GM23338 (cell line): Measurements from ENCODE around the gene KRTAP5-3.

Source experiments
- CREB1 ChIP-seq: fragments of 250-450 bp; sonication (Bioruptor Pico); IDR thresholded peaks from 2 replicates; pipeline ENCODE4 v1.5.0; 2020; ENCODE audit warnings: low read depth, mild to moderate bottlenecking, moderate library complexity
- CTCF ChIP-seq, 2 experiments: fragments of 200-600 bp in 1 of 2; sonication (generic) in 1 of 2; conservative IDR thresholded peaks; 2 replicates each; pipeline versions ENCODE4 v1.5.1 to v1.6.1; 2016 to 2017; ENCODE audit warnings: antibody characterized with exemption in 2 of 2, low read depth in 2 of 2, mild to moderate bottlenecking in 2 of 2, moderate library complexity in 1 of 2
- EZH2 ChIP-seq: fragments of 200-600 bp; sonication (generic); IDR thresholded peaks from one replicate; pipeline ENCODE4 v1.8.0; 2017; ENCODE audit warnings: antibody characterized with exemption, mild to moderate bottlenecking, low read depth; ENCODE audit not compliant: unreplicated experiment
- EZH2phosphoT487 ChIP-seq: fragments of 200-600 bp; sonication (generic); IDR thresholded peaks from one replicate; pipeline ENCODE4 v1.8.1; 2018; ENCODE audit warnings: antibody characterized with exemption; ENCODE audit not compliant: unreplicated experiment
- JUNB ChIP-seq: IDR thresholded peaks from one replicate; pipeline ENCODE4 v1.6.1; 2016; ENCODE audit warnings: antibody characterized with exemption; ENCODE audit not compliant: unreplicated experiment
- NANOG ChIP-seq: IDR thresholded peaks from 2 replicates; pipeline ENCODE4 v1.6.1; 2016; ENCODE audit warnings: antibody characterized with exemption, borderline replicate concordance
- POLR2AphosphoS5 ChIP-seq: IDR thresholded peaks from 2 replicates; pipeline ENCODE4 v1.6.1; 2016; ENCODE audit warnings: antibody characterized with exemption, low read depth
- REST ChIP-seq: IDR thresholded peaks from one replicate; pipeline ENCODE4 v1.6.1; 2018; ENCODE audit warnings: antibody characterized with exemption; ENCODE audit not compliant: unreplicated experiment
- STAT1 ChIP-seq: IDR thresholded peaks from one replicate; pipeline ENCODE4 v1.6.1; 2016; ENCODE audit warnings: antibody characterized with exemption; ENCODE audit not compliant: unreplicated experiment
- ZNF331 ChIP-seq: fragments of 250-450 bp; sonication (Bioruptor Pico); IDR thresholded peaks from 2 replicates; pipeline ENCODE4 v1.5.0; 2020; ENCODE audit warnings: low read depth, mild to moderate bottlenecking, moderate library complexity
- ZNF462 ChIP-seq: fragments of 250-450 bp; sonication (Bioruptor Pico); IDR thresholded peaks from 2 replicates; pipeline ENCODE4 v1.5.0; 2020; ENCODE audit warnings: mild to moderate bottlenecking, moderate library complexity

GRCh38 chr11:1573903-1574237 lies 34.4 kb downstream of the KRTAP5-3 start:
- TF ChIP-seq CTCF (conservative IDR thresholded peaks at IDR 0.05; ENCODE audit: low read depth in 2 of 2): no peak
- no peak for TF ChIP-seq REST
- no peak for TF ChIP-seq STAT1
- no peak for TF ChIP-seq EZH2
- no peak for TF ChIP-seq NANOG
- no peak for TF ChIP-seq POLR2AphosphoS5
- TF ChIP-seq CREB1: no peak
- TF ChIP-seq JUNB: no peak
- TF ChIP-seq EZH2phosphoT487: no peak
- no peak for TF ChIP-seq ZNF331
- TF ChIP-seq ZNF462: no peak
